H1 (cell line): ENCODE measurements around the gene TMEM79. TPM values are rescaled to one million over a fixed set of nuclear protein-coding genes. Genes with fewer than 3 reads are reported as not detected.

Experiments used
- CTCF ChIA-PET: fragments of 300-600 bp; sonication (Branson Sonifier 250); formaldehyde crosslinking; loops from one replicate; lab custom pipeline; 2021; ENCODE audit not compliant: partially characterized antibody; lab: Charles Lee
- POLR2A ChIA-PET: fragments of 300-600 bp; sonication (Branson Sonifier 250); formaldehyde crosslinking; loops from one replicate; lab custom pipeline; 2021; ENCODE audit warnings: inconsistent platforms; ENCODE audit not compliant: partially characterized antibody; lab: Charles Lee
- DNase-seq, 2 experiments: peaks; one replicate each; pipeline versions ENCODE4 v3.0.0 to v3.0.0-alpha.2; 2010 to 2022; ENCODE audit warnings: low spot score in 2 of 2, low read depth in 1 of 2, mixed read lengths in 1 of 2
- FAIRE-seq: peaks from 2 replicates; lab custom pipeline; 2011; peaks lifted over from hg19 to GRCh38; lab: Jason Lieb, UNC
- H2AFZ ChIP-seq: 2 replicates; pipeline ENCODE4 v1.8.1; 2012; ENCODE audit warnings: low read length, inconsistent platforms
- H2AK5ac ChIP-seq: 2 replicates; pipeline ENCODE4 v1.6.1; 2013; ENCODE audit warnings: low read depth, low read length
- H2BK120ac ChIP-seq: replicated peaks from 2 replicates; pipeline ENCODE3; 2013; ENCODE audit warnings: low read depth, low read length, inconsistent platforms
- H2BK12ac ChIP-seq: 2 replicates; pipeline ENCODE4 v1.6.1; 2013; ENCODE audit warnings: low read depth, low read length
- H2BK15ac ChIP-seq: 2 replicates; pipeline ENCODE4 v1.6.1; 2013; ENCODE audit warnings: low read length
- H2BK20ac ChIP-seq: 2 replicates; pipeline ENCODE4 v1.6.1; 2013; ENCODE audit warnings: low read length
- H2BK5ac ChIP-seq: 2 replicates; pipeline ENCODE4 v1.6.1; 2013; ENCODE audit warnings: low read depth, low read length
- H3K14ac ChIP-seq: 2 replicates; pipeline ENCODE4 v1.6.1; 2013; ENCODE audit warnings: inconsistent platforms; ENCODE audit not compliant: insufficient read length
- H3K18ac ChIP-seq: 2 replicates; pipeline ENCODE4 v1.6.1; 2013; ENCODE audit warnings: low read length; ENCODE audit errors: extremely low read depth
- H3K23ac ChIP-seq: 2 replicates; pipeline ENCODE4 v1.6.1; 2013; ENCODE audit warnings: inconsistent platforms; ENCODE audit not compliant: insufficient read length
- H3K23me2 ChIP-seq: 2 replicates; pipeline ENCODE4 v1.6.1; 2013; ENCODE audit warnings: low read depth, low read length
- H3K27ac ChIP-seq: 2 replicates; pipeline ENCODE4 v1.6.1; 2011; ENCODE audit warnings: low read depth, low read length, inconsistent platforms
- H3K27me3 ChIP-seq, 4 experiments: replicated peaks in 1 of 4; 1 replicate in 1 of 4; 2 replicates in 3 of 4; pipeline versions ENCODE4 v1.6.1 to v1.8.1; 2011 to 2013; ENCODE audit warnings: low read length in 3 of 4, mild to moderate bottlenecking in 3 of 4, inconsistent platforms in 2 of 4, mixed read lengths in 2 of 4, moderate library complexity in 1 of 4; ENCODE audit not compliant: control insufficient read depth in 3 of 4, insufficient read depth in 3 of 4; ENCODE audit errors: extremely low read depth in 1 of 4
- H3K36me3 ChIP-seq, 4 experiments: 2 replicates each; pipeline versions ENCODE4 v1.6.1 to v1.8.1; 2011 to 2013; ENCODE audit warnings: mild to moderate bottlenecking in 4 of 4, low read length in 3 of 4, moderate library complexity in 2 of 4, control low read depth in 1 of 4, inconsistent platforms in 1 of 4; ENCODE audit not compliant: insufficient read depth in 4 of 4, control insufficient read depth in 2 of 4
- H3K4ac ChIP-seq: replicated peaks from 2 replicates; pipeline ENCODE3; 2013; ENCODE audit warnings: low read length, low read depth, mixed read lengths, inconsistent platforms; ENCODE audit not compliant: insufficient read length
- H3K4me1 ChIP-seq, 4 experiments: replicated peaks in 1 of 4; 1 replicate in 1 of 4; 2 replicates in 3 of 4; pipeline versions ENCODE4 v1.6.1 to v1.8.1; 2011 to 2013; ENCODE audit warnings: low read length in 3 of 4, inconsistent platforms in 2 of 4, mixed read lengths in 1 of 4; ENCODE audit not compliant: insufficient read depth in 4 of 4, control insufficient read depth in 3 of 4
- H3K4me2 ChIP-seq, 2 experiments: 2 replicates each; pipeline versions ENCODE4 v1.6.1 to v1.8.1; 2011 to 2013; ENCODE audit warnings: low read depth in 2 of 2, low read length in 2 of 2, control low read depth in 1 of 2, inconsistent platforms in 1 of 2, mild to moderate bottlenecking in 1 of 2; ENCODE audit not compliant: insufficient read depth in 1 of 2
- H3K4me3 ChIP-seq, 4 experiments: fragments of 200-600, 300-600 bp in 1 of 4; sonication (generic), shearing (Covaris generic), sonication (Bioruptor Twin) in 1 of 4; 2 replicates each; pipeline versions ENCODE4 v1.5.1 to v1.8.1; 2011 to 2016; ENCODE audit warnings: low read length in 4 of 4, low read depth in 3 of 4, control low read depth in 2 of 4, inconsistent platforms in 2 of 4, mild to moderate bottlenecking in 2 of 4, mixed read lengths in 1 of 4, moderate library complexity in 1 of 4; ENCODE audit not compliant: insufficient read depth in 2 of 4; ENCODE audit errors: extremely low read depth in 1 of 4
- H3K56ac ChIP-seq: replicated peaks from 2 replicates; pipeline ENCODE3; 2013; ENCODE audit warnings: low read depth, mild to moderate bottlenecking, mixed read lengths, low read length, inconsistent platforms; ENCODE audit not compliant: insufficient read length
- H3K79me1 ChIP-seq: 2 replicates; pipeline ENCODE4 v1.6.1; 2013; ENCODE audit warnings: low read depth, low read length, control low read depth
- H3K79me2 ChIP-seq, 2 experiments: 2 replicates each; pipeline versions ENCODE4 v1.6.1 to v1.8.1; 2012 to 2013; ENCODE audit warnings: low read length in 2 of 2, mild to moderate bottlenecking in 2 of 2, inconsistent platforms in 1 of 2; ENCODE audit not compliant: insufficient read depth in 2 of 2, control insufficient read depth in 1 of 2
- H3K9ac ChIP-seq, 4 experiments: replicated peaks in 1 of 4; 1 replicate in 1 of 4; 2 replicates in 3 of 4; pipeline versions ENCODE4 v1.6.1 to v1.8.1; 2011 to 2013; ENCODE audit warnings: low read depth in 3 of 4, low read length in 3 of 4, control low read depth in 2 of 4, mild to moderate bottlenecking in 2 of 4, moderate library complexity in 2 of 4, inconsistent platforms in 1 of 4; ENCODE audit errors: extremely low read depth in 1 of 4
- H3K9me3 ChIP-seq, 2 experiments: 2 replicates each; pipeline versions ENCODE4 v1.6.1 to v1.8.1; 2012 to 2013; ENCODE audit warnings: mild to moderate bottlenecking in 2 of 2, moderate library complexity in 2 of 2, control low read depth in 1 of 2, inconsistent platforms in 1 of 2, low read depth in 1 of 2, low read length in 1 of 2, mixed read lengths in 1 of 2; ENCODE audit not compliant: insufficient read depth in 2 of 2
- H4K20me1 ChIP-seq, 2 experiments: replicated peaks in 1 of 2; 2 replicates each; pipeline versions ENCODE3 to v1.8.1; 2011 to 2013; ENCODE audit warnings: inconsistent platforms in 2 of 2, low read length in 2 of 2, mild to moderate bottlenecking in 1 of 2; ENCODE audit not compliant: insufficient read depth in 2 of 2, control insufficient read depth in 1 of 2
- H4K5ac ChIP-seq: 2 replicates; pipeline ENCODE4 v1.6.1; 2013; ENCODE audit warnings: low read length, low read depth, mixed read lengths, inconsistent platforms; ENCODE audit not compliant: insufficient read length
- H4K8ac ChIP-seq: 2 replicates; pipeline ENCODE4 v1.8.0; 2013; ENCODE audit warnings: mild to moderate bottlenecking, moderate library complexity, low read length, inconsistent platforms; ENCODE audit not compliant: insufficient read depth; ENCODE audit errors: extremely low read depth
- H4K91ac ChIP-seq: replicated peaks from 2 replicates; pipeline ENCODE3; 2013; ENCODE audit warnings: low read length, mixed read lengths, inconsistent platforms; ENCODE audit not compliant: insufficient read length
- BCL11A ChIP-seq, 2 experiments: IDR thresholded peaks; one replicate each; pipeline ENCODE4 v1.6.1; 2011; ENCODE audit warnings: low read depth in 2 of 2, low read length in 2 of 2, mild to moderate bottlenecking in 2 of 2
- BRCA1 ChIP-seq: IDR thresholded peaks from 2 replicates; pipeline ENCODE4 v1.6.1; 2012; ENCODE audit warnings: low read depth, low read length, improper control_type of control experiment
- CREB1 ChIP-seq: IDR thresholded peaks from 2 replicates; pipeline ENCODE4 v1.6.1; 2012; ENCODE audit warnings: inconsistent platforms
- EZH2 ChIP-seq: fragments of 200-600 bp; sonication (generic); IDR thresholded peaks from 2 replicates; pipeline ENCODE4 v1.7.1; 2012; ENCODE audit warnings: low read depth, mild to moderate bottlenecking, moderate library complexity, low read length, inconsistent platforms; ENCODE audit not compliant: severe bottlenecking
- JUND ChIP-seq: IDR thresholded peaks from 2 replicates; pipeline ENCODE4 v1.6.1; 2011; ENCODE audit warnings: mild to moderate bottlenecking, improper control_type of control experiment, low read length
- RAD21 ChIP-seq, 2 experiments: IDR thresholded peaks in 1 of 2; conservative IDR thresholded peaks in 1 of 2; 2 replicates each; pipeline ENCODE4 v1.6.1; 2011; ENCODE audit warnings: low read depth in 2 of 2, low read length in 2 of 2, improper control_type of control experiment in 1 of 2, inconsistent platforms in 1 of 2, mild to moderate bottlenecking in 1 of 2, moderate library complexity in 1 of 2
- SAP30 ChIP-seq: fragments of 300-600 bp; sonication (generic); IDR thresholded peaks from 2 replicates; pipeline ENCODE4 v1.7.1; 2012; ENCODE audit warnings: low read length, moderate library complexity, mild to moderate bottlenecking, inconsistent platforms; ENCODE audit not compliant: insufficient read depth, insufficient replicate concordance
- SIN3A ChIP-seq, 2 experiments: IDR thresholded peaks in 1 of 2; conservative IDR thresholded peaks in 1 of 2; 2 replicates each; pipeline ENCODE4 v1.6.1; 2011 to 2012; ENCODE audit warnings: low read length in 2 of 2, improper control_type of control experiment in 1 of 2, low read depth in 1 of 2, mild to moderate bottlenecking in 1 of 2
- SRF ChIP-seq: IDR thresholded peaks from 2 replicates; pipeline ENCODE4 v1.6.1; 2011; ENCODE audit warnings: mild to moderate bottlenecking, low read depth, low read length, moderate library complexity
- TCF12 ChIP-seq: IDR thresholded peaks from 2 replicates; pipeline ENCODE4 v1.6.1; 2011; ENCODE audit warnings: low read depth, mild to moderate bottlenecking, low read length
- TEAD4 ChIP-seq: IDR thresholded peaks from 2 replicates; pipeline ENCODE4 v1.6.1; 2012; ENCODE audit warnings: low read depth, low read length, inconsistent platforms, mixed read lengths
- WGBS, 2 experiments: shearing (Covaris generic) in 1 of 2; methylation state at CpG; one replicate each; pipeline versions ENCODE4 v1.1.6 to v1.1.7; 2013 to 2015; ENCODE audit warnings: low lambda C conversion rate in 2 of 2, mixed read lengths in 2 of 2, inconsistent platforms in 1 of 2, low coverage in 1 of 2, missing lambda C conversion rate in 1 of 2; ENCODE audit not compliant: insufficient replicate concordance in 2 of 2, insufficient coverage in 1 of 2, insufficient read length in 1 of 2; ENCODE audit errors: extremely low coverage in 1 of 2, missing lambda C conversion rate in 1 of 2; 5-methylcytosine and 5-hydroxymethylcytosine counted together
- polyA plus RNA-seq, 7 experiments: library from polyadenylated mRNA; depleted of rRNA in 3 of 7; stranded (reverse) in 5 of 7; unstranded in 2 of 7; fragments of >200 nt in 5 of 7; fragments of 200-250 nt in 2 of 7; gene quantifications; 1 replicate in 5 of 7; 2 replicates in 1 of 7; 4 replicates in 1 of 7; pipeline versions ENCODE4 v1.2.1 to v1.2.3, GENCODE V29; 2011 to 2013; ENCODE audit warnings: missing spikeins in 2 of 7, mixed read lengths in 2 of 7
- total RNA-seq: library from RNA; stranded (reverse); fragmentation: NEBNext Ultra II Directional; extraction: Animal tissue kit (Norgen Biotek cat#: 25700); gene quantifications from 2 replicates; pipeline ENCODE4 v1.2.1, GENCODE V29; 2021
- TF ChIP-seq, protein P1 (sequence below): IDR thresholded peaks from 2 replicates; pipeline ENCODE4 v1.6.1; 2012; ENCODE audit warnings: low read length, inconsistent platforms

TMEM79 gene
- total and polyA plus RNA-seq, 2 of the 8 experiments (the other 6 are each of a cell fraction or from before 2014, with no cell fraction given): 2.1 to 2.3 TPM

DNA sequence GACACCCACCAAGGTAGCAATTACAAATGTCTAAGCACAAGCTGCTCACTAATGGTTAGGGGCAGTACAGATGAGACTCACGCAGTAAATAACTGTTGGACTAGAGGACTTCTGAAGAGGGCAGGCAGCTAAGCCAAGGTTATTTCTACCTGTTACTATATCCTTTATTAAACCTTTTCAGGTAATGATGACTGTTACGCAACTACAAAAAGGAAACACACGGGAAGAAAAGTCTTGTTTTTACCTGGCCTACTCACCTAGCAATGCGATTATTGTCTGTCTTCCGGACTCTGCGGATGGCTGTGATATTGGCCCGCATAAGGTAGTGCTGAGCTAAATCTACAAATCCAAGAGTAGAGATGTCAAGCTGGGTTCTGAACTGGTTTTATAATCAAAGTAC, 32.8 kb downstream of the TMEM79 start:
- CTCF ChIA-PET: interaction anchor here (0.6 to 4.0 kb wide), 11 partner anchors 19 to 774 kb away, joined by 3 to 25 read pairs (median 3); partner anchors contain the start of gene SMG5
- H3K79me1 ChIP-seq: no peaks in the 10 kb centered on the region
- H4K8ac ChIP-seq: no peak overlapping the region
- H2AK5ac ChIP-seq: no peak overlapping the region
- H3K36me3 ChIP-seq: peaks cover 51 to 95% (median 78%) of the 10 kb centered on the region in 4 experiments
- no peaks in the 10 kb centered on the region for H3K4me1 ChIP-seq
- H3K27me3 ChIP-seq: no peaks in the 10 kb centered on the region
- no peak overlapping the region for H2BK15ac ChIP-seq
- H3K56ac ChIP-seq: no peak overlapping the region
- no peaks in the 10 kb centered on the region for H3K23me2 ChIP-seq
- no peak overlapping the region for H2BK120ac ChIP-seq
- no peak overlapping the region for H2BK20ac ChIP-seq
- no peak overlapping the region for H3K4me3 ChIP-seq
- H3K14ac ChIP-seq: no peak overlapping the region
- no peak overlapping the region for H2BK12ac ChIP-seq
- H4K5ac ChIP-seq: no peak overlapping the region
- H2BK5ac ChIP-seq: no peak overlapping the region
- H3K9ac ChIP-seq: no peak overlapping the region
- no peak overlapping the region for H3K4ac ChIP-seq
- no peak overlapping the region for H3K4me2 ChIP-seq
- H2AFZ ChIP-seq: no peak overlapping the region
- DNase-seq (no peak), FAIRE-seq (no peak)
- POLR2A ChIA-PET: interaction anchor here (0.9 to 3.9 kb wide), 7 partner anchors 9 to 57 kb away, joined by 3 to 16 read pairs (median 4); no protein-coding TSS in a partner anchor
- H3K79me2 ChIP-seq: no peaks in the 10 kb centered on the region
- no peak overlapping the region for H3K27ac ChIP-seq
- no peaks in the 10 kb centered on the region for H3K9me3 ChIP-seq
- H4K91ac ChIP-seq: no peak overlapping the region
- 93% methylated on average over 7 of the region's 7 CpGs; no CpG with 5 or more reads in 1 of the 2 experiments for WGBS, 2 experiments
- peaks cover 0 to 4% of the 10 kb centered on the region in 2 experiments for H4K20me1 ChIP-seq
- no peak overlapping the region for H3K18ac ChIP-seq
- no peak overlapping the region for H3K23ac ChIP-seq
- no peak for TF ChIP-seq SAP30
- no peak for TF ChIP-seq TEAD4
- no peak for TF ChIP-seq BRCA1
- TF ChIP-seq SRF: no peak
- no peak for TF ChIP-seq RAD21 (IDR thresholded peaks at IDR 0.05 in 1 of 2, conservative IDR thresholded peaks at IDR 0.05 in 1 of 2; ENCODE audit: low read depth in 2 of 2, low read length in 2 of 2)
- TF ChIP-seq SIN3A (conservative IDR thresholded peaks at IDR 0.05 in 1 of 2, IDR thresholded peaks at IDR 0.05 in 1 of 2; ENCODE audit: low read depth in 1 of 2, low read length in 2 of 2): no peak
- TF ChIP-seq, protein P1, sequence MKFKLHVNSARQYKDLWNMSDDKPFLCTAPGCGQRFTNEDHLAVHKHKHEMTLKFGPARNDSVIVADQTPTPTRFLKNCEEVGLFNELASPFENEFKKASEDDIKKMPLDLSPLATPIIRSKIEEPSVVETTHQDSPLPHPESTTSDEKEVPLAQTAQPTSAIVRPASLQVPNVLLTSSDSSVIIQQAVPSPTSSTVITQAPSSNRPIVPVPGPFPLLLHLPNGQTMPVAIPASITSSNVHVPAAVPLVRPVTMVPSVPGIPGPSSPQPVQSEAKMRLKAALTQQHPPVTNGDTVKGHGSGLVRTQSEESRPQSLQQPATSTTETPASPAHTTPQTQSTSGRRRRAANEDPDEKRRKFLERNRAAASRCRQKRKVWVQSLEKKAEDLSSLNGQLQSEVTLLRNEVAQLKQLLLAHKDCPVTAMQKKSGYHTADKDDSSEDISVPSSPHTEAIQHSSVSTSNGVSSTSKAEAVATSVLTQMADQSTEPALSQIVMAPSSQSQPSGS: no peak
- no peak for TF ChIP-seq EZH2
- no peak for TF ChIP-seq CREB1
- no peak for TF ChIP-seq TCF12
- TF ChIP-seq BCL11A (IDR thresholded peaks at IDR 0.05; ENCODE audit: low read depth in 2 of 2, low read length in 2 of 2): no peak
- no peak for TF ChIP-seq JUND
